ENCODE data around the gene CCR5.

DNA sequence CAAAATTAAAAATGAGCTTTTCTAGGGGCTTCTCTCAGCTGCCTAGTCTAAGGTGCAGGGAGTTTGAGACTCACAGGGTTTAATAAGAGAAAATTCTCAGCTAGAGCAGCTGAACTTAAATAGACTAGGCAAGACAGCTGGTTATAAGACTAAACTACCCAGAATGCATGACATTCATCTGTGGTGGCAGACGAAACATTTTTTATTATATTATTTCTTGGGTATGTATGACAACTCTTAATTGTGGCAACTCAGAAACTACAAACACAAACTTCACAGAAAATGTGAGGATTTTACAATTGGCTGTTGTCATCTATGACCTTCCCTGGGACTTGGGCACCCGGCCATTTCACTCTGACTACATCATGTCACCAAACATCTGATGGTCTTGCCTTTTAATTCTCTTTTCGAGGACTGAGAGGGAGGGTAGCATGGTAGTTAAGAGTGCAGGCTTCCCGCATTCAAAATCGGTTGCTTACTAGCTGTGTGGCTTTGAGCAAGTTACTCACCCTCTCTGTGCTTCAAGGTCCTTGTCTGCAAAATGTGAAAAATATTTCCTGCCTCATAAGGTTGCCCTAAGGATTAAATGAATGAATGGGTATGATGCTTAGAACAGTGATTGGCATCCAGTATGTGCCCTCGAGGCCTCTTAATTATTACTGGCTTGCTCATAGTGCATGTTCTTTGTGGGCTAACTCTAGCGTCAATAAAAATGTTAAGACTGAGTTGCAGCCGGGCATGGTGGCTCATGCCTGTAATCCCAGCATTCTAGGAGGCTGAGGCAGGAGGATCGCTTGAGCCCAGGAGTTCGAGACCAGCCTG is 984 bp downstream of the CCR5 start:
- TF ChIP-seq EZH2 (IDR thresholded peaks at IDR 0.05; ENCODE audit: borderline replicate concordance, low read depth, low read length, severe bottlenecking), result no peak
- no peak for TF ChIP-seq CTCF (IDR thresholded peaks at IDR 0.05; ENCODE audit: borderline replicate concordance, extremely low read depth, low read length, poor library complexity, severe bottlenecking)
